SK-N-SH (cell line): ENCODE results near the gene SMPD1. TPM values are rescaled to one million over a fixed set of nuclear protein-coding genes. Genes with fewer than 3 reads are reported as not detected.

Experiments
- CTCF ChIA-PET: fragments of 300-600, 350-600 bp; formaldehyde crosslinking; extraction: SDS; loops from one replicate; lab custom pipeline; 2021; lab: Yijun Ruan, JAX
- POLR2A ChIA-PET: fragments of 350-600 bp; sonication (Branson Sonifier 250); formaldehyde crosslinking; extraction: SDS; loops from one replicate; lab custom pipeline; 2020; ENCODE audit warnings: antibody characterized with exemption, inconsistent platforms; lab: Yijun Ruan, JAX
- DNase-seq: peaks from one replicate; pipeline ENCODE4 v3.0.0; 2012
- H2AFZ ChIP-seq: fragments of 200-600 bp; sonication (generic); 2 replicates; pipeline ENCODE4 v1.8.1; 2016; ENCODE audit warnings: antibody characterized with exemption, mild to moderate bottlenecking, low read depth
- H3F3A ChIP-seq: fragments of 200-600 bp; sonication (generic); replicated peaks from 2 replicates; pipeline ENCODE3; 2016; ENCODE audit warnings: antibody characterized with exemption, mild to moderate bottlenecking; ENCODE audit not compliant: insufficient read depth
- H3K27ac ChIP-seq, 2 experiments: fragments of 200-500 bp in 1 of 2; fragments of 200-600 bp in 1 of 2; sonication (Bioruptor generic) in 1 of 2; sonication (generic), shearing (Covaris generic) in 1 of 2; 2 replicates each; pipeline versions ENCODE4 v1.5.1 to v1.6.1; 2014 to 2016; ENCODE audit warnings: low read depth in 2 of 2, inconsistent platforms in 1 of 2, low read length in 1 of 2, mild to moderate bottlenecking in 1 of 2, mixed read lengths in 1 of 2
- H3K27me3 ChIP-seq: fragments of 200-600 bp; sonication (generic), shearing (Covaris generic); 2 replicates; pipeline ENCODE4 v1.6.1; 2016; ENCODE audit warnings: mixed run types; ENCODE audit not compliant: insufficient read depth
- H3K36me3 ChIP-seq, 2 experiments: fragments of 200-500 bp in 1 of 2; fragments of 200-600 bp in 1 of 2; sonication (Bioruptor generic) in 1 of 2; sonication (generic) in 1 of 2; replicated peaks in 1 of 2; 2 replicates each; pipeline versions ENCODE3 to v1.5.1; 2014 to 2016; ENCODE audit warnings: low read length in 1 of 2, mild to moderate bottlenecking in 1 of 2; ENCODE audit not compliant: insufficient read depth in 2 of 2, control insufficient read depth in 1 of 2
- H3K4me1 ChIP-seq, 2 experiments: fragments of 200-500 bp in 1 of 2; fragments of 200-600 bp in 1 of 2; sonication (Bioruptor generic) in 1 of 2; sonication (generic), shearing (Covaris generic) in 1 of 2; 2 replicates each; pipeline versions ENCODE4 v1.5.1 to v1.6.1; 2014 to 2016; ENCODE audit warnings: low read depth in 1 of 2, low read length in 1 of 2, mixed run types in 1 of 2; ENCODE audit not compliant: insufficient read depth in 2 of 2, control insufficient read depth in 1 of 2
- H3K4me2 ChIP-seq: fragments of 200-600 bp; sonication (generic), shearing (Covaris generic); 2 replicates; pipeline ENCODE4 v1.6.1; 2017; ENCODE audit warnings: mixed run types
- H3K4me3 ChIP-seq, 2 experiments: fragments of 200-500 bp in 1 of 2; fragments of 200-600 bp in 1 of 2; sonication (Bioruptor generic) in 1 of 2; sonication (generic), shearing (Covaris generic) in 1 of 2; 2 replicates each; pipeline versions ENCODE4 v1.5.1 to v1.8.1; 2014 to 2016; ENCODE audit warnings: low read depth in 2 of 2, inconsistent platforms in 1 of 2, low read length in 1 of 2, mild to moderate bottlenecking in 1 of 2, mixed read lengths in 1 of 2, moderate library complexity in 1 of 2
- H3K79me2 ChIP-seq: fragments of 200-600 bp; sonication (generic); 2 replicates; pipeline ENCODE4 v1.8.1; 2017; ENCODE audit warnings: mild to moderate bottlenecking; ENCODE audit not compliant: insufficient read depth
- H3K9ac ChIP-seq: fragments of 200-600 bp; sonication (generic); 2 replicates; pipeline ENCODE4 v1.6.1; 2017; ENCODE audit warnings: mixed run types
- H3K9me2 ChIP-seq: fragments of 200-600 bp; sonication (generic); 2 replicates; pipeline ENCODE4 v1.6.1; 2017; ENCODE audit warnings: mixed run types
- H3K9me3 ChIP-seq: fragments of 200-600 bp; sonication (generic); 2 replicates; pipeline ENCODE4 v1.6.1; 2017; ENCODE audit warnings: mixed run types, mild to moderate bottlenecking, moderate library complexity
- H4K20me1 ChIP-seq: fragments of 200-600 bp; sonication (generic); 2 replicates; pipeline ENCODE4 v1.6.1; 2017; ENCODE audit warnings: mild to moderate bottlenecking, mixed run types; ENCODE audit not compliant: insufficient read depth
- ELF1 ChIP-seq: IDR thresholded peaks from 2 replicates; pipeline ENCODE4 v1.4.0; 2012
- EP300 ChIP-seq, 2 experiments: IDR thresholded peaks; 2 replicates each; pipeline versions ENCODE4 v1.4.0 to v1.6.1; 2012; ENCODE audit warnings: borderline replicate concordance in 1 of 2, low read depth in 1 of 2, low read length in 1 of 2
- GABPA ChIP-seq: IDR thresholded peaks from 2 replicates; pipeline ENCODE4 v1.4.0; 2012; ENCODE audit warnings: low read depth, mild to moderate bottlenecking
- IRF3 ChIP-seq: fragments of 150-350 bp; IDR thresholded peaks from 2 replicates; pipeline ENCODE4 v1.6.1; 2016; ENCODE audit warnings: mild to moderate bottlenecking, low read depth, low read length
- MAX ChIP-seq: IDR thresholded peaks from 2 replicates; pipeline ENCODE4 v1.4.0; 2012; ENCODE audit warnings: low read depth
- MEF2A ChIP-seq: IDR thresholded peaks from 2 replicates; pipeline ENCODE4 v1.4.0; 2012; ENCODE audit warnings: low read depth, borderline replicate concordance
- NFIC ChIP-seq: IDR thresholded peaks from 2 replicates; pipeline ENCODE4 v1.4.0; 2012; ENCODE audit warnings: borderline replicate concordance
- RAD21 ChIP-seq: IDR thresholded peaks from 2 replicates; pipeline ENCODE4 v1.6.1; 2012; ENCODE audit warnings: mild to moderate bottlenecking, low read length
- RFX5 ChIP-seq: IDR thresholded peaks from 2 replicates; pipeline ENCODE4 v1.6.1; 2012; ENCODE audit warnings: mild to moderate bottlenecking, improper control_type of control experiment, low read length
- SIN3A ChIP-seq: IDR thresholded peaks from 2 replicates; pipeline ENCODE4 v1.6.1; 2012; ENCODE audit warnings: low read depth, mild to moderate bottlenecking, low read length, moderate library complexity, borderline replicate concordance
- SMC3 ChIP-seq: IDR thresholded peaks from 2 replicates; pipeline ENCODE4 v1.6.1; 2012; ENCODE audit warnings: low read depth, low read length, improper control_type of control experiment
- YY1 ChIP-seq: IDR thresholded peaks from 2 replicates; pipeline ENCODE4 v1.4.0; 2012; ENCODE audit warnings: low read depth, mild to moderate bottlenecking
- WGBS: methylation state at CpG from one replicate; pipeline ENCODE4 v1.1.6; 2017; ENCODE audit warnings: low lambda C conversion rate; 5-methylcytosine and 5-hydroxymethylcytosine counted together
- polyA plus RNA-seq, 3 experiments: library from polyadenylated mRNA; depleted of rRNA; stranded (reverse); fragments of >200 nt; gene quantifications; 2 replicates each; pipeline ENCODE4 v1.2.3, GENCODE V29; 2012
- TF ChIP-seq, protein P1 (sequence below): IDR thresholded peaks from 2 replicates; pipeline ENCODE4 v1.6.1; 2012; ENCODE audit warnings: mild to moderate bottlenecking, low read depth, low read length, moderate library complexity

The SMPD1 gene
- polyA plus RNA-seq, 1 of the 3 experiments (the other 2 are of a cell fraction) = 69.2 TPM

GRCh38 chr11:6413791-6414201 is 23.5 kb downstream of the SMPD1 start:
- Histone ChIP-seq H4K20me1 (no peaks in the 10 kb centered on the region), H3F3A (no peaks in the 10 kb centered on the region), H3K36me3 (peaks cover 0 to 10% of the 10 kb centered on the region in 2 experiments), H3K4me1 (peaks cover 0 to 7% of the 10 kb centered on the region in 2 experiments; a peak in 1 of 4 replicates), H3K4me2 (no peak overlapping the region), H3K79me2 (0 out of 2 replicates have a peak, but pooled peaks cover 5% of the 10 kb centered on the region), H3K27me3 (no peaks in the 10 kb centered on the region), H3K9me2 (no peaks in the 10 kb centered on the region), H2AFZ (no peak overlapping the region), H3K4me3 (no peak overlapping the region), H3K9me3 (no peaks in the 10 kb centered on the region), H3K27ac (no peak overlapping the region), H3K9ac (no peak overlapping the region)
- 97% methylated on average over 12 of the region's 12 CpGs for WGBS
- no peak for TF ChIP-seq SIN3A
- no peak for TF ChIP-seq MAX
- no peak for TF ChIP-seq GABPA
- no peak for TF ChIP-seq EP300 (IDR thresholded peaks at IDR 0.05; ENCODE audit: borderline replicate concordance in 1 of 2, low read depth in 1 of 2, low read length in 1 of 2)
- TF ChIP-seq, protein P1, sequence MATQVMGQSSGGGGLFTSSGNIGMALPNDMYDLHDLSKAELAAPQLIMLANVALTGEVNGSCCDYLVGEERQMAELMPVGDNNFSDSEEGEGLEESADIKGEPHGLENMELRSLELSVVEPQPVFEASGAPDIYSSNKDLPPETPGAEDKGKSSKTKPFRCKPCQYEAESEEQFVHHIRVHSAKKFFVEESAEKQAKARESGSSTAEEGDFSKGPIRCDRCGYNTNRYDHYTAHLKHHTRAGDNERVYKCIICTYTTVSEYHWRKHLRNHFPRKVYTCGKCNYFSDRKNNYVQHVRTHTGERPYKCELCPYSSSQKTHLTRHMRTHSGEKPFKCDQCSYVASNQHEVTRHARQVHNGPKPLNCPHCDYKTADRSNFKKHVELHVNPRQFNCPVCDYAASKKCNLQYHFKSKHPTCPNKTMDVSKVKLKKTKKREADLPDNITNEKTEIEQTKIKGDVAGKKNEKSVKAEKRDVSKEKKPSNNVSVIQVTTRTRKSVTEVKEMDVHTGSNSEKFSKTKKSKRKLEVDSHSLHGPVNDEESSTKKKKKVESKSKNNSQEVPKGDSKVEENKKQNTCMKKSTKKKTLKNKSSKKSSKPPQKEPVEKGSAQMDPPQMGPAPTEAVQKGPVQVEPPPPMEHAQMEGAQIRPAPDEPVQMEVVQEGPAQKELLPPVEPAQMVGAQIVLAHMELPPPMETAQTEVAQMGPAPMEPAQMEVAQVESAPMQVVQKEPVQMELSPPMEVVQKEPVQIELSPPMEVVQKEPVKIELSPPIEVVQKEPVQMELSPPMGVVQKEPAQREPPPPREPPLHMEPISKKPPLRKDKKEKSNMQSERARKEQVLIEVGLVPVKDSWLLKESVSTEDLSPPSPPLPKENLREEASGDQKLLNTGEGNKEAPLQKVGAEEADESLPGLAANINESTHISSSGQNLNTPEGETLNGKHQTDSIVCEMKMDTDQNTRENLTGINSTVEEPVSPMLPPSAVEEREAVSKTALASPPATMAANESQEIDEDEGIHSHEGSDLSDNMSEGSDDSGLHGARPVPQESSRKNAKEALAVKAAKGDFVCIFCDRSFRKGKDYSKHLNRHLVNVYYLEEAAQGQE = no peak
- TF ChIP-seq NFIC = no peak
- TF ChIP-seq IRF3 = no peak
- no peak for TF ChIP-seq SMC3
- no peak for TF ChIP-seq MEF2A
- no peak for TF ChIP-seq ELF1
- TF ChIP-seq YY1 = no peak
- no peak for TF ChIP-seq RAD21
- TF ChIP-seq RFX5 = no peak
- no peak for DNase-seq
- CTCF ChIA-PET = interaction anchor here (0.6 kb wide), 1 partner anchor 42 kb away, joined by 3 read pairs; no protein-coding TSS in a partner anchor
- POLR2A ChIA-PET = no interaction called here
